Neuronal stem cell (in vitro differentiated cells): ENCODE data around the gene ABHD17B.

Experiments
- DNase-seq: peaks from one replicate; pipeline ENCODE4 v3.0.0-alpha.2; 2013; ENCODE audit warnings: low spot score
- H2AFZ ChIP-seq: one replicate; pipeline ENCODE4 v1.6.1; 2013; ENCODE audit warnings: mild to moderate bottlenecking, low read length, inconsistent platforms
- H2AK5ac ChIP-seq: 2 replicates; pipeline ENCODE4 v1.6.1; 2013; ENCODE audit warnings: low read depth, mild to moderate bottlenecking, inconsistent platforms, low read length, moderate library complexity, mixed read lengths
- H2BK120ac ChIP-seq: 2 replicates; pipeline ENCODE4 v1.6.1; 2013; ENCODE audit warnings: low read depth, mild to moderate bottlenecking, inconsistent platforms, low read length, moderate library complexity, mixed read lengths
- H2BK12ac ChIP-seq: one replicate; pipeline ENCODE4 v1.6.1; 2013; ENCODE audit warnings: low read length, inconsistent platforms
- H2BK15ac ChIP-seq: 2 replicates; pipeline ENCODE4 v1.6.1; 2013; ENCODE audit warnings: mild to moderate bottlenecking, low read length, inconsistent platforms, mixed read lengths
- H2BK5ac ChIP-seq: one replicate; pipeline ENCODE4 v1.6.1; 2013; ENCODE audit warnings: inconsistent platforms, mild to moderate bottlenecking, low read length, moderate library complexity
- H3K14ac ChIP-seq: one replicate; pipeline ENCODE4 v1.6.1; 2013; ENCODE audit warnings: low read length, inconsistent platforms
- H3K18ac ChIP-seq: 2 replicates; pipeline ENCODE4 v1.6.1; 2013; ENCODE audit warnings: low read length, inconsistent platforms
- H3K23ac ChIP-seq: 2 replicates; pipeline ENCODE4 v1.6.1; 2013; ENCODE audit warnings: low read depth, mild to moderate bottlenecking, mixed read lengths, low read length, inconsistent platforms; ENCODE audit not compliant: poor library complexity
- H3K27ac ChIP-seq: replicated peaks from 3 replicates; pipeline ENCODE4 v1.5.1; 2013; ENCODE audit warnings: low read length, inconsistent platforms
- H3K27me3 ChIP-seq, 3 experiments: 2 replicates each; pipeline ENCODE4 v1.6.1; 2013; ENCODE audit warnings: low read length in 3 of 3, mild to moderate bottlenecking in 2 of 3, inconsistent platforms in 1 of 3, low read depth in 1 of 3, mixed read lengths in 1 of 3, moderate library complexity in 1 of 3; ENCODE audit not compliant: control insufficient read depth in 3 of 3, insufficient read depth in 3 of 3
- H3K36me3 ChIP-seq, 2 donors: replicated peaks in 1 of 2; 2 replicates each; pipeline ENCODE4 v1.6.1; 2013; ENCODE audit warnings: low read length in 2 of 2; ENCODE audit not compliant: control insufficient read depth in 2 of 2, insufficient read depth in 2 of 2
- H3K4ac ChIP-seq: 2 replicates; pipeline ENCODE4 v1.6.1; 2013; ENCODE audit warnings: inconsistent platforms, mild to moderate bottlenecking, low read length, moderate library complexity
- H3K4me1 ChIP-seq, 2 donors: 1 replicate in 1 of 2; 2 replicates in 1 of 2; pipeline ENCODE4 v1.6.1; 2013; ENCODE audit warnings: low read length in 2 of 2, low read depth in 1 of 2; ENCODE audit not compliant: control insufficient read depth in 2 of 2, insufficient read depth in 1 of 2
- H3K4me2 ChIP-seq: one replicate; pipeline ENCODE4 v1.6.1; 2013; ENCODE audit warnings: mild to moderate bottlenecking, low read length, inconsistent platforms; ENCODE audit not compliant: insufficient read depth, poor library complexity, severe bottlenecking
- H3K4me3 ChIP-seq, 2 donors: 2 replicates each; pipeline ENCODE4 v1.5.1; 2013; ENCODE audit warnings: low read length in 2 of 2, mild to moderate bottlenecking in 2 of 2, inconsistent platforms in 1 of 2, moderate library complexity in 1 of 2
- H3K79me1 ChIP-seq: one replicate; pipeline ENCODE4 v1.6.1; 2013; ENCODE audit warnings: low read depth, mild to moderate bottlenecking, inconsistent platforms, low read length, moderate library complexity
- H3K9ac ChIP-seq: one replicate; pipeline ENCODE4 v1.6.1; 2013; ENCODE audit warnings: mild to moderate bottlenecking, low read depth, low read length, inconsistent platforms; ENCODE audit not compliant: poor library complexity
- H3K9me3 ChIP-seq, 2 donors: replicated peaks in 1 of 2; 2 replicates each; pipeline versions ENCODE3 to v1.6.1; 2013; ENCODE audit warnings: low read length in 2 of 2, mild to moderate bottlenecking in 2 of 2, inconsistent platforms in 1 of 2, low read depth in 1 of 2, mixed read lengths in 1 of 2, moderate library complexity in 1 of 2; ENCODE audit not compliant: control insufficient read depth in 2 of 2, insufficient read depth in 1 of 2
- H4K8ac ChIP-seq: one replicate; pipeline ENCODE4 v1.6.1; 2013; ENCODE audit warnings: low read depth, mild to moderate bottlenecking, inconsistent platforms, low read length, moderate library complexity
- H4K91ac ChIP-seq: one replicate; pipeline ENCODE4 v1.6.1; 2013; ENCODE audit warnings: low read length, low read depth, mild to moderate bottlenecking, inconsistent platforms; ENCODE audit not compliant: poor library complexity
- WGBS, 2 donors: extraction: QIAGEN DNeasy Blood & Tissue Kit; methylation state at CpG; one replicate each; pipeline ENCODE4 v1.1.7; 2013; ENCODE audit warnings: missing lambda C conversion rate in 2 of 2, mixed read lengths in 1 of 2; ENCODE audit not compliant: insufficient read length in 2 of 2, insufficient replicate concordance in 1 of 2; ENCODE audit errors: extremely low coverage in 2 of 2; 5-methylcytosine and 5-hydroxymethylcytosine counted together

ABHD17B gene

DNA sequence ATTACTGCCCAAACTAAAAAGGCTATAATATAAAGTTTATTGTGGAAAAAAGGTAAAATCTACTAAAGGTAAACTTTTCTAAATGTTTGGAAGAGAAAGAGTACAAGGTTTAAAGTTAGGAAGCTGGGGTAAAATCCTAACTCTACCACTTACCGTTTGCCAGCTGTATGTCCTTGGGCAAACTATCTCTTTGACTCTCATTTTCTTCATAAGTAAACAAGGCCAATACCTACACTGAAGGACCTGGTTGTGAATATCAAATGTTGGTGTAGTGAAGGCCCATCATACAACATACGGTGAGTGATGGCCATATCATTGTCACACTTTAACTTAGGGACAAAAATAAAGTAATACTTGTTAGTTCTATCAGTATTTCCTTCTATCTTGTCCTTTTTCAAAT is 34.9 kb downstream of the ABHD17B start:
- H3K18ac ChIP-seq: no peak overlapping the region
- H3K4me1 ChIP-seq: no peaks in the 10 kb centered on the region
- no CpG with 5 or more reads among the region's 2 CpGs for WGBS, 2 donors
- H2AFZ ChIP-seq: no peak overlapping the region
- H3K9ac ChIP-seq: no peak overlapping the region
- H3K36me3 ChIP-seq: peaks cover 7 to 58% of the 10 kb centered on the region in 2 donors
- H3K9me3 ChIP-seq: peaks cover 5 to 58% of the 10 kb centered on the region in 2 donors
- H2BK15ac ChIP-seq: no peak overlapping the region
- no peak overlapping the region for H4K91ac ChIP-seq
- H2BK5ac ChIP-seq: no peak overlapping the region
- no peak overlapping the region for H3K14ac ChIP-seq
- H3K27me3 ChIP-seq: no peaks in the 10 kb centered on the region
- H3K4me3 ChIP-seq: no peak overlapping the region
- no peak overlapping the region for H3K4ac ChIP-seq
- no peak overlapping the region for H3K27ac ChIP-seq
- no peak overlapping the region for H4K8ac ChIP-seq
- H2BK120ac ChIP-seq: no peak overlapping the region
- no peak for DNase-seq
- no peak overlapping the region for H2AK5ac ChIP-seq
- H3K4me2 ChIP-seq: no peak overlapping the region
- no peaks in the 10 kb centered on the region for H3K79me1 ChIP-seq
- H3K23ac ChIP-seq: no peak overlapping the region
- H2BK12ac ChIP-seq: no peak overlapping the region

DNA sequence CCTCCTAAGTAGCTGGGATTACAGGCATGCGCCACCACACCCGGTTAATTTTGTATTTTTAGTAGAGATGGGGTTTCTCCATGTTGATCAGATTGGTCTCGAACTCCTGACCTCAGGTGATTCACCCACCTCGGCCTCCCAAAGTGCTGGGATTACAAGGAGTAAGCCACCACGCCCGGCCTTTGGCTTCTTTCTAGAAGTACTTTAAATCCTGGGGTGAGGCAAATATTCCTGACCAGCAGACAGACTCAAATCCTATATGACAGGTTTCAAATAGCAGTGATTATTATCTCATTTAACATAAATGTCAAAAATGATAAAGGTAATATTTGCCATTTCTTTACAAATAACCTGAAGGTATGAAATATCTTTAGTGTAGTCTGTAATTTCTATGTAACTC is 35.6 kb downstream of the ABHD17B start:
- H2BK12ac ChIP-seq: no peak overlapping the region
- no peak overlapping the region for H3K4me3 ChIP-seq
- H3K27ac ChIP-seq: no peak overlapping the region
- H3K4me2 ChIP-seq: no peak overlapping the region
- no peak overlapping the region for H3K18ac ChIP-seq
- peaks cover 5 to 50% of the 10 kb centered on the region in 2 donors for H3K9me3 ChIP-seq
- H3K9ac ChIP-seq: no peak overlapping the region
- H3K79me1 ChIP-seq: no peaks in the 10 kb centered on the region
- H2BK120ac ChIP-seq: no peak overlapping the region
- no peak overlapping the region for H4K8ac ChIP-seq
- H3K4ac ChIP-seq: no peak overlapping the region
- H3K23ac ChIP-seq: no peak overlapping the region
- H2AFZ ChIP-seq: no peak overlapping the region
- no peak overlapping the region for H2BK5ac ChIP-seq
- WGBS, 2 donors: no CpG with 5 or more reads among the region's 6 CpGs
- DNase-seq: no peak
- peaks cover 7 to 66% of the 10 kb centered on the region in 2 donors for H3K36me3 ChIP-seq
- no peaks in the 10 kb centered on the region for H3K4me1 ChIP-seq
- no peak overlapping the region for H4K91ac ChIP-seq
- no peak overlapping the region for H3K14ac ChIP-seq
- no peak overlapping the region for H2BK15ac ChIP-seq
- no peaks in the 10 kb centered on the region for H3K27me3 ChIP-seq
- H2AK5ac ChIP-seq: no peak overlapping the region

DNA sequence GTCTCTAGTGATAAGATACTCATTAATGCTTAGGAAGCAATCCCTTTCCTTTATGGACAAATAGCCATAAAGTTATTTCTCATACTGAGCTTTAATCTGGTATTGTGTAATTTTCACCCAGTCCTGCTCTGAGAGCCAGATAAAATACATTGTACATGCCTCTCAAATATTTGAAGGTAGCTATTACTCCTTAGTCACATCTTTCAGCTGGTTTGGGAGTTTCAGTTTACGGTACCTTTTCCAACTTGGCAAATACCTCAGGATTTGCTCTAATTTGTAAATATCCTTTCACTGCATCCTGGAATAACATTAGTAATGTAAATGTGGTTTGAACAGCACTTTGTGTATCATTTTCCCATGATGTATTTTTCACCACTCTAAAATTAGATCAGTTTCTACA is 47.4 kb downstream of the ABHD17B start:
- no peak overlapping the region for H3K4me3 ChIP-seq
- no peak overlapping the region for H3K14ac ChIP-seq
- no peak overlapping the region for H4K91ac ChIP-seq
- peaks cover 3 to 18% of the 10 kb centered on the region in 2 donors for H3K9me3 ChIP-seq
- no peak overlapping the region for H2BK15ac ChIP-seq
- no peak overlapping the region for H2BK12ac ChIP-seq
- no peak overlapping the region for H3K4ac ChIP-seq
- DNase-seq: no peak
- H2AK5ac ChIP-seq: no peak overlapping the region
- no peaks in the 10 kb centered on the region for H3K27me3 ChIP-seq
- no peak overlapping the region for H2BK5ac ChIP-seq
- no peak overlapping the region for H3K18ac ChIP-seq
- H2BK120ac ChIP-seq: no peak overlapping the region
- H3K27ac ChIP-seq: no peak overlapping the region
- H3K23ac ChIP-seq: no peak overlapping the region
- peaks cover 2 to 75% of the 10 kb centered on the region in 2 donors for H3K36me3 ChIP-seq
- no peak overlapping the region for H3K4me2 ChIP-seq
- no peak overlapping the region for H2AFZ ChIP-seq
- no peak overlapping the region for H3K9ac ChIP-seq
- no CpG with 5 or more reads among the region's 1 CpG for WGBS, 2 donors
- H3K79me1 ChIP-seq: peaks cover under 1% of the 10 kb centered on the region
- no peak overlapping the region for H4K8ac ChIP-seq
- peaks cover 0 to 11% of the 10 kb centered on the region in 2 donors for H3K4me1 ChIP-seq

DNA sequence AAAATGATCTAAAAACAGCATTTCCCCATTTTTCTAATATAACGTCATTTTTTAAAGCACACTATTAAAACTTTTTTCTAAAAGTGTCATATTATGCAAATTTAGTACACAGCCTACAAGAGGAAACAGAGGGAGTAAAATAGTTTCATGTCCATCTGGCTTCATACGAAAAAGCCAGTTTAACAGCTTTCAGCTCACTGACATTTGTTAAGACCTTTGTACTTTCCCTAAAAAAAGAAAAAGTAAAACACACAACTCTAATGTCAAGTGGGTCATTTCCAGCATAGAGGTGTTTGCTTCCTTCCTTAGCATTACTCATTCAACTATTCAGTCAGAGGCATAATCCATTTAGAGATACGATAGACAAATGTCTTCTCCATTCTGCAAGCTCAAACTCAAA is 49.4 kb downstream of the ABHD17B start:
- DNase-seq: no peak
- Histone ChIP-seq H2AK5ac (no peak overlapping the region), H2BK15ac (no peak overlapping the region), H3K79me1 (no peaks in the 10 kb centered on the region), H4K8ac (no peak overlapping the region), H4K91ac (no peak overlapping the region), H3K27me3 (no peaks in the 10 kb centered on the region), H3K18ac (no peak overlapping the region), H2BK12ac (no peak overlapping the region), H3K9ac (no peak overlapping the region), H3K27ac (no peak overlapping the region), H2BK120ac (no peak overlapping the region), H3K4me3 (no peak overlapping the region), H3K4me1 (peaks cover 0 to 2% of the 10 kb centered on the region in 2 donors), H3K4ac (no peak overlapping the region), H3K4me2 (no peak overlapping the region), H3K23ac (no peak overlapping the region), H3K36me3 (peaks cover under 1 to 58% of the 10 kb centered on the region in 2 donors), H3K14ac (no peak overlapping the region), H2AFZ (no peak overlapping the region), H2BK5ac (no peak overlapping the region), H3K9me3 (peaks cover 3 to 18% of the 10 kb centered on the region in 2 donors)
- 100% methylated on average over 1 of the region's 3 CpGs; no CpG with 5 or more reads in 1 of the 2 donors for WGBS, 2 donors
